ENCODE measurements around the gene DLG2.

GRCh38 chr11:83663988-83664387 lies 1963.2 kb downstream of the DLG2 start:
- TF ChIP-seq CTCF (IDR thresholded peaks at IDR 0.05; ENCODE audit: insufficient read depth, low read depth, low read length) (no peak), EZH2 (IDR thresholded peaks at IDR 0.05; ENCODE audit: insufficient read depth, low read length) (no peak)
